ENCODE data around the gene MAGT1.

DNA sequence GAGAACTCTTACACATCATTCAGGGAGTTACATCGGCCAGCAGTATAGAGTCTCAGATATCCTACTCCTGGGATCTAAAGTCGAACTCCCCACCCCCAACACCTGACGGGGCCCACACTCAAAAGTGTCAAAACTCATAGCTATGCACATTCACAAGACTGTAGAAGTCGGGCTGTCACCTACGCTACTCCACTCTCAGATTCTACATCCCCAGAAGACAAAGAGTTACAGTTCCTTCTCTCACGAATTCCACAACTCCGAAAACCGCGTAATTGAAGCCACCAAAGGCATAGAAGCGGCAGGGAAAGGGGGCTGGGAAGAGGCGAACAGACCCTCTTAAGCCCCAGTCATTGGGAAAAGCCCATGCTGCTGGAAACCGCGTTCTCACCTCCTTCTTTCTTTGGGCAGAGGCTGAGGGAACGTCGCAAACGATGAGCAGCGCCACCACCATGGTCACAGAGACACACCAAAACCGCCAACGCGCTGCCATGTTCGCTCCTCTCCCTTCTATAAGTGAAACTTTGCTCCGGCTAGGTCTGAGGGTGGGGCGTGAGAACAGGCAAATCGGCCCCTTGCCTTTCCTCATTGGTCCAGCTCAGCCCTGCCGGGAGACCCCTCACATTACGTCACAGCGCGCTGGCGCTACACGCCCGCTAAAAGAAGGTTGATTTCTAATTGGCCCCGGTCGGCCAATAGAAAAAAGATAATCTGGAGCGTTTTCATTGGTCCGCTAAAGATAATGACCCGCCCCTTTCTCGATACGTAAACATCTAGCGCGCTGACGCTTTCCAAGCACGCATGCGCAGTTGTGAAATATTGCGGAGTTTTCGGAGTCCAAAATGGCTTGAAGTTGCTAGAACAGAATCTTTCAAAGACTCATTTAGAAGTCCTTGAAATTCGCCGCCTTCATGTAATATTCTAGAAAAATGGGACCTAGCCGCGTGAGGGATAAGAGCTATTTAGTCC lies at the start of gene MAGT1:
- TF ChIP-seq PATZ1 (CRISPR knock-in tag; IDR thresholded peaks at IDR 0.05; ENCODE audit: borderline replicate concordance) = no peak
- TF ChIP-seq CSDC2 (CRISPR knock-in tag; IDR thresholded peaks at IDR 0.05) = no peak
- TF ChIP-seq ZC3H10 (CRISPR knock-in tag; IDR thresholded peaks at IDR 0.05) = no peak
- TF ChIP-seq SNAI2 (CRISPR knock-in tag; IDR thresholded peaks at IDR 0.05) = no peak
- no peak for TF ChIP-seq ZFP30 (CRISPR knock-in tag; IDR thresholded peaks at IDR 0.05)
- TF ChIP-seq PPARA (CRISPR knock-in tag; IDR thresholded peaks at IDR 0.05; ENCODE audit: borderline replicate concordance) = no peak
- TF ChIP-seq, protein P1, sequence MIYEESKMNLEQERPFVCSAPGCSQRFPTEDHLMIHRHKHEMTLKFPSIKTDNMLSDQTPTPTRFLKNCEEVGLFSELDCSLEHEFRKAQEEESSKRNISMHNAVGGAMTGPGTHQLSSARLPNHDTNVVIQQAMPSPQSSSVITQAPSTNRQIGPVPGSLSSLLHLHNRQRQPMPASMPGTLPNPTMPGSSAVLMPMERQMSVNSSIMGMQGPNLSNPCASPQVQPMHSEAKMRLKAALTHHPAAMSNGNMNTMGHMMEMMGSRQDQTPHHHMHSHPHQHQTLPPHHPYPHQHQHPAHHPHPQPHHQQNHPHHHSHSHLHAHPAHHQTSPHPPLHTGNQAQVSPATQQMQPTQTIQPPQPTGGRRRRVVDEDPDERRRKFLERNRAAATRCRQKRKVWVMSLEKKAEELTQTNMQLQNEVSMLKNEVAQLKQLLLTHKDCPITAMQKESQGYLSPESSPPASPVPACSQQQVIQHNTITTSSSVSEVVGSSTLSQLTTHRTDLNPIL (CRISPR knock-in tag; IDR thresholded peaks at IDR 0.05; ENCODE audit: low read depth) = no peak
- no peak for TF ChIP-seq TOX (CRISPR knock-in tag; IDR thresholded peaks at IDR 0.05; ENCODE audit: borderline replicate concordance)
